Esophagus squamous epithelium (tissue), 4 donors: ENCODE results near the gene TBX4.

Experiments used
- CTCF ChIP-seq, 6 experiments: fragments of 450-650 bp in 4 of 6; fragments of 200-600 bp in 2 of 6; sonication (generic) in 2 of 6; IDR thresholded peaks; one replicate each; pipeline ENCODE4 v1.5.1; 2016 to 2019; ENCODE audit warnings: antibody characterized with exemption in 6 of 6, mild to moderate bottlenecking in 4 of 6, moderate library complexity in 4 of 6
- POLR2A ChIP-seq, 4 donors: fragments of 450-650 bp; IDR thresholded peaks; one replicate each; pipeline ENCODE4 v1.6.1; 2017; ENCODE audit warnings: antibody characterized with exemption in 4 of 4, mild to moderate bottlenecking in 4 of 4, moderate library complexity in 3 of 4

GRCh38 chr17:61453566-61454380 lies 1.6 kb downstream of the TBX4 start:
- TF ChIP-seq CTCF (IDR thresholded peaks at IDR 0.05) = no peak
- TF ChIP-seq POLR2A (IDR thresholded peaks at IDR 0.05) = no peak
